ENCODE measurements around the gene RANBP10.

Gene RANBP10

GRCh38 chr16:67709050-67709449 lies 97.3 kb downstream of the RANBP10 start:
- ChIA-PET CTCF (no interaction called here), POLR2A (interaction anchor here (0.6 to 0.7 kb wide), 2 partner anchors 66 to 775 kb away, joined by 3 read pairs; partner anchors contain the start of gene CIAO2B)
- Histone ChIP-seq H3K9me3 (ENCODE audit: control extremely low read depth in 1 of 5, control insufficient read depth in 4 of 5, insufficient read depth in 2 of 5, low read depth in 1 of 5, low read length in 4 of 5) (no peaks in the 10 kb centered on the region), H3K27me3 (replicated peaks in 2 of 5; ENCODE audit: control insufficient read depth in 4 of 5, insufficient read depth in 5 of 5, low read length in 4 of 5) (no peaks in the 10 kb centered on the region), H3K27ac (ENCODE audit: insufficient read depth in 1 of 2, low read depth in 1 of 2, low read length in 2 of 2, poor library complexity in 1 of 2, severe bottlenecking in 2 of 2) (no peak overlapping the region), H3K4me3 (ENCODE audit: control insufficient read depth in 1 of 7, extremely low read depth in 1 of 7, insufficient read depth in 4 of 7, low read depth in 2 of 7, low read length in 6 of 7) (no peak overlapping the region), H3K36me3 (ENCODE audit: control insufficient read depth in 4 of 4, insufficient read depth in 4 of 4, low read length in 3 of 4) (no peaks in the 10 kb centered on the region), H3K4me1 (ENCODE audit: control extremely low read depth in 1 of 4, control insufficient read depth in 4 of 4, insufficient read depth in 4 of 4, low read length in 3 of 4) (no peaks in the 10 kb centered on the region)
- WGBS (ENCODE audit: insufficient coverage) = 100% methylated on average over 1 of the region's 1 CpG
- DNase-seq = no peak

- ChIA-PET POLR2A (interaction anchor here (0.8 kb wide), 1 partner anchor 377 kb away, joined by 3 read pairs; no protein-coding TSS in a partner anchor), CTCF (interaction anchor here (0.7 kb wide), 1 partner anchor 24 kb away, joined by 3 read pairs; no protein-coding TSS in a partner anchor)
- no peak for DNase-seq
- Histone ChIP-seq H3K9me3 (ENCODE audit: control extremely low read depth in 1 of 5, control insufficient read depth in 4 of 5, insufficient read depth in 2 of 5, low read depth in 1 of 5, low read length in 4 of 5) (no peaks in the 10 kb centered on the region), H3K4me1 (ENCODE audit: control extremely low read depth in 1 of 4, control insufficient read depth in 4 of 4, insufficient read depth in 4 of 4, low read length in 3 of 4) (no peaks in the 10 kb centered on the region), H3K27ac (ENCODE audit: insufficient read depth in 1 of 2, low read depth in 1 of 2, low read length in 2 of 2, poor library complexity in 1 of 2, severe bottlenecking in 2 of 2) (no peak overlapping the region), H3K4me3 (ENCODE audit: control insufficient read depth in 1 of 7, extremely low read depth in 1 of 7, insufficient read depth in 4 of 7, low read depth in 2 of 7, low read length in 6 of 7) (no peak overlapping the region), H3K27me3 (replicated peaks in 2 of 5; ENCODE audit: control insufficient read depth in 4 of 5, insufficient read depth in 5 of 5, low read length in 4 of 5) (no peaks in the 10 kb centered on the region), H3K36me3 (ENCODE audit: control insufficient read depth in 4 of 4, insufficient read depth in 4 of 4, low read length in 3 of 4) (no peaks in the 10 kb centered on the region)
- no CpG with 5 or more reads among the region's 2 CpGs for WGBS (ENCODE audit: insufficient coverage)
These were observed 98.0 kb downstream of the RANBP10 start for GRCh38 chr16:67708368-67708771.

GRCh38 chr16:67707790-67708189 lies 98.6 kb downstream of the RANBP10 start:
- 100% methylated on average over 3 of the region's 5 CpGs for WGBS (ENCODE audit: insufficient coverage)
- Histone ChIP-seq H3K4me1 (ENCODE audit: control extremely low read depth in 1 of 4, control insufficient read depth in 4 of 4, insufficient read depth in 4 of 4, low read length in 3 of 4) (no peaks in the 10 kb centered on the region), H3K36me3 (ENCODE audit: control insufficient read depth in 4 of 4, insufficient read depth in 4 of 4, low read length in 3 of 4) (no peaks in the 10 kb centered on the region), H3K9me3 (ENCODE audit: control extremely low read depth in 1 of 5, control insufficient read depth in 4 of 5, insufficient read depth in 2 of 5, low read depth in 1 of 5, low read length in 4 of 5) (no peaks in the 10 kb centered on the region), H3K27me3 (replicated peaks in 2 of 5; ENCODE audit: control insufficient read depth in 4 of 5, insufficient read depth in 5 of 5, low read length in 4 of 5) (no peaks in the 10 kb centered on the region), H3K27ac (ENCODE audit: insufficient read depth in 1 of 2, low read depth in 1 of 2, low read length in 2 of 2, poor library complexity in 1 of 2, severe bottlenecking in 2 of 2) (no peak overlapping the region), H3K4me3 (ENCODE audit: control insufficient read depth in 1 of 7, extremely low read depth in 1 of 7, insufficient read depth in 4 of 7, low read depth in 2 of 7, low read length in 6 of 7) (no peak overlapping the region)
- no peak for DNase-seq
- ChIA-PET POLR2A (interaction anchor here (0.8 kb wide), 1 partner anchor 378 kb away, joined by 3 read pairs; no protein-coding TSS in a partner anchor), CTCF (no interaction called here)

- H3K4me3 ChIP-seq (ENCODE audit: control insufficient read depth in 1 of 7, extremely low read depth in 1 of 7, insufficient read depth in 4 of 7, low read depth in 2 of 7, low read length in 6 of 7) = no peak overlapping the region
- H3K27ac ChIP-seq (ENCODE audit: insufficient read depth in 1 of 2, low read depth in 1 of 2, low read length in 2 of 2, poor library complexity in 1 of 2, severe bottlenecking in 2 of 2) = no peak overlapping the region
- no peaks in the 10 kb centered on the region for H3K9me3 ChIP-seq (ENCODE audit: control extremely low read depth in 1 of 5, control insufficient read depth in 4 of 5, insufficient read depth in 2 of 5, low read depth in 1 of 5, low read length in 4 of 5)
- ChIA-PET POLR2A (no interaction called here), CTCF (no interaction called here)
- no CpG with 5 or more reads among the region's 4 CpGs for WGBS (ENCODE audit: insufficient coverage)
- H3K27me3 ChIP-seq (replicated peaks in 2 of 5; ENCODE audit: control insufficient read depth in 4 of 5, insufficient read depth in 5 of 5, low read length in 4 of 5) = no peaks in the 10 kb centered on the region
- H3K4me1 ChIP-seq (ENCODE audit: control extremely low read depth in 1 of 4, control insufficient read depth in 4 of 4, insufficient read depth in 4 of 4, low read length in 3 of 4) = no peaks in the 10 kb centered on the region
- no peaks in the 10 kb centered on the region for H3K36me3 ChIP-seq (ENCODE audit: control insufficient read depth in 4 of 4, insufficient read depth in 4 of 4, low read length in 3 of 4)
- DNase-seq = no peak
These were observed 99.2 kb downstream of the RANBP10 start for GRCh38 chr16:67707210-67707609.

- Histone ChIP-seq H3K36me3 (ENCODE audit: control insufficient read depth in 4 of 4, insufficient read depth in 4 of 4, low read length in 3 of 4) (no peaks in the 10 kb centered on the region), H3K4me3 (ENCODE audit: control insufficient read depth in 1 of 7, extremely low read depth in 1 of 7, insufficient read depth in 4 of 7, low read depth in 2 of 7, low read length in 6 of 7) (no peak overlapping the region), H3K27me3 (replicated peaks in 2 of 5; ENCODE audit: control insufficient read depth in 4 of 5, insufficient read depth in 5 of 5, low read length in 4 of 5) (no peaks in the 10 kb centered on the region), H3K4me1 (ENCODE audit: control extremely low read depth in 1 of 4, control insufficient read depth in 4 of 4, insufficient read depth in 4 of 4, low read length in 3 of 4) (no peaks in the 10 kb centered on the region), H3K9me3 (ENCODE audit: control extremely low read depth in 1 of 5, control insufficient read depth in 4 of 5, insufficient read depth in 2 of 5, low read depth in 1 of 5, low read length in 4 of 5) (peaks cover 0 to 7% (median 3%) of the 10 kb centered on the region in 5 experiments), H3K27ac (ENCODE audit: insufficient read depth in 1 of 2, low read depth in 1 of 2, low read length in 2 of 2, poor library complexity in 1 of 2, severe bottlenecking in 2 of 2) (no peak overlapping the region)
- DNase-seq = no peak
- WGBS (ENCODE audit: insufficient coverage) = 100% methylated on average over 1 of the region's 5 CpGs
- CTCF ChIA-PET = interaction anchor here (0.9 kb wide), 1 partner anchor 31 kb away, joined by 3 read pairs; no protein-coding TSS in a partner anchor
- POLR2A ChIA-PET = no interaction called here
These were observed 102.2 kb downstream of the RANBP10 start for GRCh38 chr16:67704110-67704509.

GRCh38 chr16:67703626-67704025 lies 102.7 kb downstream of the RANBP10 start:
- Histone ChIP-seq H3K4me1 (ENCODE audit: control extremely low read depth in 1 of 4, control insufficient read depth in 4 of 4, insufficient read depth in 4 of 4, low read length in 3 of 4) (no peaks in the 10 kb centered on the region), H3K36me3 (ENCODE audit: control insufficient read depth in 4 of 4, insufficient read depth in 4 of 4, low read length in 3 of 4) (peaks cover 0 to 2% (median under 1%) of the 10 kb centered on the region in 4 experiments), H3K27me3 (replicated peaks in 2 of 5; ENCODE audit: control insufficient read depth in 4 of 5, insufficient read depth in 5 of 5, low read length in 4 of 5) (no peaks in the 10 kb centered on the region), H3K9me3 (ENCODE audit: control extremely low read depth in 1 of 5, control insufficient read depth in 4 of 5, insufficient read depth in 2 of 5, low read depth in 1 of 5, low read length in 4 of 5) (peaks cover 0 to 11% (median 5%) of the 10 kb centered on the region in 5 experiments), H3K27ac (ENCODE audit: insufficient read depth in 1 of 2, low read depth in 1 of 2, low read length in 2 of 2, poor library complexity in 1 of 2, severe bottlenecking in 2 of 2) (no peak overlapping the region), H3K4me3 (ENCODE audit: control insufficient read depth in 1 of 7, extremely low read depth in 1 of 7, insufficient read depth in 4 of 7, low read depth in 2 of 7, low read length in 6 of 7) (no peak overlapping the region)
- CTCF ChIA-PET = no interaction called here
- POLR2A ChIA-PET = no interaction called here
- DNase-seq = no peak
- WGBS (ENCODE audit: insufficient coverage) = 71% methylated on average over 2 of the region's 2 CpGs

- ChIA-PET POLR2A (no interaction called here), CTCF (no interaction called here)
- H3K36me3 ChIP-seq (ENCODE audit: control insufficient read depth in 4 of 4, insufficient read depth in 4 of 4, low read length in 3 of 4) = peaks cover 0 to 11% (median 3%) of the 10 kb centered on the region in 4 experiments
- DNase-seq = no peak
- no peak overlapping the region for H3K27ac ChIP-seq (ENCODE audit: insufficient read depth in 1 of 2, low read depth in 1 of 2, low read length in 2 of 2, poor library complexity in 1 of 2, severe bottlenecking in 2 of 2)
- WGBS (ENCODE audit: insufficient coverage) = 97% methylated on average over 4 of the region's 4 CpGs
- no peak overlapping the region for H3K4me3 ChIP-seq (ENCODE audit: control insufficient read depth in 1 of 7, extremely low read depth in 1 of 7, insufficient read depth in 4 of 7, low read depth in 2 of 7, low read length in 6 of 7)
- no peaks in the 10 kb centered on the region for H3K4me1 ChIP-seq (ENCODE audit: control extremely low read depth in 1 of 4, control insufficient read depth in 4 of 4, insufficient read depth in 4 of 4, low read length in 3 of 4)
- peaks cover 0 to 11% (median 5%) of the 10 kb centered on the region in 5 experiments for H3K9me3 ChIP-seq (ENCODE audit: control extremely low read depth in 1 of 5, control insufficient read depth in 4 of 5, insufficient read depth in 2 of 5, low read depth in 1 of 5, low read length in 4 of 5)
- H3K27me3 ChIP-seq (replicated peaks in 2 of 5; ENCODE audit: control insufficient read depth in 4 of 5, insufficient read depth in 5 of 5, low read length in 4 of 5) = no peaks in the 10 kb centered on the region
These were observed 104.2 kb downstream of the RANBP10 start for GRCh38 chr16:67702130-67702529.

All from common myeloid progenitor, CD34-positive (primary cell).